Hepatocyte (in vitro differentiated cells): ENCODE results near the gene SCD5.

ENCODE experiments used
- EZH2 ChIP-seq: fragments of 200-600 bp; sonication (generic); IDR thresholded peaks from 2 replicates; pipeline ENCODE4 v1.6.1; 2016; ENCODE audit warnings: antibody characterized with exemption, mild to moderate bottlenecking, borderline replicate concordance
- EZH2phosphoT487 ChIP-seq: fragments of 200-600 bp; sonication (generic); IDR thresholded peaks from one replicate; pipeline ENCODE4 v1.6.1; 2018; ENCODE audit warnings: antibody characterized with exemption, mild to moderate bottlenecking, low read depth, moderate library complexity; ENCODE audit not compliant: unreplicated experiment, severe bottlenecking
- TF ChIP-seq, protein P1 (sequence below): fragments of 200-600 bp; sonication (generic); IDR thresholded peaks from 2 replicates; pipeline ENCODE4 v1.5.1; 2016; ENCODE audit warnings: antibody characterized with exemption, mild to moderate bottlenecking; ENCODE audit not compliant: poor library complexity

DNA sequence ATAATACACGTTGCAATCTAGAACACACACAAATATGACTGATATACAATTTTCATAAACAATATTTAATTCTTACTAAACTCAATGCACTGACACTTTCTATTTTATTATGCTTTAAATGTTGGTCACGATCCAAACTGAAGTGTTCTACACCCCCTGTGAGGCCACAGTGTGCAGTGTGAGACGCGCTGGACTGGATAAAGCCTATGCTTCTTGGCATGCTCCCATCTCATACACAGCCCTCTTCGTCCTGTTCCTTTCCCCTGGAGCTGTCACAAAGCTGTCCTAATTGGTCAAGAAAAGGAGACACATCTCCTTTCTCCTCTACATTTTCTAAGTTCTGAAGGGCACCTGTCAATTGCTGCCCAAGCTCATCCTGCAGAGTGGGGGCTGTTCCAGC, 72.0 kb downstream of the SCD5 start:
- TF ChIP-seq EZH2 (no peak), EZH2phosphoT487 (no peak)
- TF ChIP-seq, protein P1, sequence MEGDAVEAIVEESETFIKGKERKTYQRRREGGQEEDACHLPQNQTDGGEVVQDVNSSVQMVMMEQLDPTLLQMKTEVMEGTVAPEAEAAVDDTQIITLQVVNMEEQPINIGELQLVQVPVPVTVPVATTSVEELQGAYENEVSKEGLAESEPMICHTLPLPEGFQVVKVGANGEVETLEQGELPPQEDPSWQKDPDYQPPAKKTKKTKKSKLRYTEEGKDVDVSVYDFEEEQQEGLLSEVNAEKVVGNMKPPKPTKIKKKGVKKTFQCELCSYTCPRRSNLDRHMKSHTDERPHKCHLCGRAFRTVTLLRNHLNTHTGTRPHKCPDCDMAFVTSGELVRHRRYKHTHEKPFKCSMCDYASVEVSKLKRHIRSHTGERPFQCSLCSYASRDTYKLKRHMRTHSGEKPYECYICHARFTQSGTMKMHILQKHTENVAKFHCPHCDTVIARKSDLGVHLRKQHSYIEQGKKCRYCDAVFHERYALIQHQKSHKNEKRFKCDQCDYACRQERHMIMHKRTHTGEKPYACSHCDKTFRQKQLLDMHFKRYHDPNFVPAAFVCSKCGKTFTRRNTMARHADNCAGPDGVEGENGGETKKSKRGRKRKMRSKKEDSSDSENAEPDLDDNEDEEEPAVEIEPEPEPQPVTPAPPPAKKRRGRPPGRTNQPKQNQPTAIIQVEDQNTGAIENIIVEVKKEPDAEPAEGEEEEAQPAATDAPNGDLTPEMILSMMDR: no peak
